HG03139 (cell line): ENCODE results near the gene TRPT1.

Experiments
- ATAC-seq: cut with Tn5 transposase; IDR thresholded peaks from one replicate; pipeline ENCODE4 v1.9.1; 2021; ENCODE audit not compliant: unreplicated experiment

The TRPT1 gene

GRCh38 chr11:64180891-64181290 is 45.1 kb downstream of the TRPT1 start:
- no peak for ATAC-seq

GRCh38 chr11:64178951-64179639 is 46.9 kb downstream of the TRPT1 start:
- no peak for ATAC-seq

- ATAC-seq: no peak
These were observed 47.8 kb downstream of the TRPT1 start for GRCh38 chr11:64178203-64178602.

- ATAC-seq: no peak
These were observed 49.2 kb downstream of the TRPT1 start for GRCh38 chr11:64176751-64177150.
